ENCODE measurements around the gene NNMT. TPM values are rescaled to one million over a fixed set of nuclear protein-coding genes. Genes with fewer than 3 reads are reported as not detected.

The NNMT gene
- total RNA-seq, 4 donors from 2014 or later: 371 to 1,487 (median 726) TPM

DNA sequence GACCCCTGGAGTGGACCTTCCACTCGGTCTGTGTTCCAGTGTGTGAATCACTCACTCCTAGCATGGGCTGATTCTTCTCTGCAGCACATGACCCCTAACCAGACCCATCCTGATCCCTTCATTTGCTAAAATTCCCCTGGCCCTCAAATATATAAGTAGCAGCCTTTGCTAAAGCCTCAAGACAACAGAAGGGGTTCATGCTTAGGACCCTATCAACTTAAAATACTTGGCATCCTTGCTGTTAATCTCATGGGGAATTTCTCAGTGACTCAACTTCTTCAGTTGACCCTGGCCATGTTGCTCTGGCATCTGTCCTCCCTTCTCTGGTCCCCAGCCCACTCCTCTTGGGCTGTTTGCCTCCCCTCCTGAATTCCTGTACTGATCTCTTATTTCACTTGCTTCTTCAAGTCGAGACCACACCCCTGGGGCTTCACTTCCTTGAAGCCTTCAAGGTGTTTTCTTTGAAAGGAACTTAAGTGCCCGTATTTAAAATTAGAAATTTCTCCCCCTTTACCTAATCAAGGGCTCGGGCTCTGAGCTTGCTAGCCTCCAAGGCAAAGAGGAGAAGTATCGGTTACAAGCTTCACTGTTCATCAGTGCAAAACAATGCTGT is 23.6 kb downstream of the NNMT start:
- TF ChIP-seq, protein P1, sequence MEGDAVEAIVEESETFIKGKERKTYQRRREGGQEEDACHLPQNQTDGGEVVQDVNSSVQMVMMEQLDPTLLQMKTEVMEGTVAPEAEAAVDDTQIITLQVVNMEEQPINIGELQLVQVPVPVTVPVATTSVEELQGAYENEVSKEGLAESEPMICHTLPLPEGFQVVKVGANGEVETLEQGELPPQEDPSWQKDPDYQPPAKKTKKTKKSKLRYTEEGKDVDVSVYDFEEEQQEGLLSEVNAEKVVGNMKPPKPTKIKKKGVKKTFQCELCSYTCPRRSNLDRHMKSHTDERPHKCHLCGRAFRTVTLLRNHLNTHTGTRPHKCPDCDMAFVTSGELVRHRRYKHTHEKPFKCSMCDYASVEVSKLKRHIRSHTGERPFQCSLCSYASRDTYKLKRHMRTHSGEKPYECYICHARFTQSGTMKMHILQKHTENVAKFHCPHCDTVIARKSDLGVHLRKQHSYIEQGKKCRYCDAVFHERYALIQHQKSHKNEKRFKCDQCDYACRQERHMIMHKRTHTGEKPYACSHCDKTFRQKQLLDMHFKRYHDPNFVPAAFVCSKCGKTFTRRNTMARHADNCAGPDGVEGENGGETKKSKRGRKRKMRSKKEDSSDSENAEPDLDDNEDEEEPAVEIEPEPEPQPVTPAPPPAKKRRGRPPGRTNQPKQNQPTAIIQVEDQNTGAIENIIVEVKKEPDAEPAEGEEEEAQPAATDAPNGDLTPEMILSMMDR (IDR thresholded peaks at IDR 0.05; ENCODE audit: low read depth): no peak

DNA sequence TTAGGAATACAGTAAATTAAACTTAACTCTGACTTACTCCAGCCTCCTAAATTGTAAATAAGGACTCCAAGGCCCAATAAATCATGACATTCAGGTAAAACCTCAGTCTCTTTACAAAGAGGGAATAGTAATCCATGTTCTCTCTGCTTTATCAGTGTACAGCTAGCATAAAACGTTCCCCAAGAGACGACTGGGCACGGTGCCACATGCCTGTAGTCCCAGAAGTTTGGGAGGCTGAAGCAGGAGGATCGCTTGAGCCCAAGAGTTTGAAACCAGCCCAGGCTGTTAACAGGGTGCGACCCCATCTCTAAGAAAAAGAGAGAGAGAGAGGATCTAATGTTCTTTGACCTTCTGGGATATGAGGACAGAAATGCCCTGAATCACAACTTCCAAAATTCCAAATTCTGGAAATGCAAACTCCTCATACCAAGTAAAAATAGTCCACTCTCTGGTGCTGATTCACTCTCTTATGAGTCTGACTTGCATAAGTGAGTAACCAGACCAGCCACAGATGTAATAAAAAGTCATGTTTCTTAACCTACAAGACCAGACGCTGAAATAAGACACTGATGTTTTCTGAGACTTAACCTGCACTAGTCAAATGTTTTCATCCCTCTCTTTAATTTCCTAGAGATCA is 25.5 kb downstream of the NNMT start:
- TF ChIP-seq, protein P1 (IDR thresholded peaks at IDR 0.05; ENCODE audit: low read depth): no peak

DNA sequence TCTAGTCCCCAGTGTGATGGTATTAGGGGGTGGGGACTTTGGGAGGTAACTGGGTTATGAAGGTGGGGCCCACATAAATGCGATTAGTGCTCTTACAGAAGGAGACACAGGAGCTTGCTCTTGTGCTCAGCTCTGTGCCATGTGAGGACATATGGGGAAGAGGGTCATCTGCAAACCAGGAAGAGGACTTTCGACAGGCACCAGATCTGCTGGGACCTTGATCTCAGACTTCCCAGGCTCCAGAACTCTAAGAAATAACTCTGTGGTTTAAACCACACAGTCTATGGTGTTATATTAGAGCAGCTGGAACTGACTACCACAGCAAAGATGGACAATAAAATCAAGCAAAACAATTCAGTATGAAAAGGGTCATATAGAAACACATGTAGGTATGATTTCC is 26.7 kb downstream of the NNMT start:
- TF ChIP-seq, protein P1 (IDR thresholded peaks at IDR 0.05; ENCODE audit: low read depth): no peak

DNA sequence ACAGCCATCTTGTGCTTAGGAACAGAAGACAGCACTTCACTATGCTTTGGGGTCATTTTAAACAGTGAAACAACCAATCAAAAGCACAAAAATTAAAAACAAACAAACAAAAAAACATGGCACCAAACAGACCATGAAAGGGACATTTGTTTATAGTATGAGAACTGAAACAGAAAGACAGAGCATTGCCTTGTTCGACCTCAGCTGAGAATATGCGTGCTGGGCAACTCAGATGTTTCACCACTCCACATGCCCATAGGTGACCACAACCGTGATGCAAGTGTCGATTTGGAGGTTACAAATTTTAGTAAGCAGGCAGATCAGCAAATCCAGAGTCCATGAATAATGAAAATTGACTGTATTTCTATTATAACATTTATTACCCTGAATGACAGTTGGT is 30.0 kb downstream of the NNMT start:
- TF ChIP-seq, protein P1 (IDR thresholded peaks at IDR 0.05; ENCODE audit: low read depth): no peak

DNA sequence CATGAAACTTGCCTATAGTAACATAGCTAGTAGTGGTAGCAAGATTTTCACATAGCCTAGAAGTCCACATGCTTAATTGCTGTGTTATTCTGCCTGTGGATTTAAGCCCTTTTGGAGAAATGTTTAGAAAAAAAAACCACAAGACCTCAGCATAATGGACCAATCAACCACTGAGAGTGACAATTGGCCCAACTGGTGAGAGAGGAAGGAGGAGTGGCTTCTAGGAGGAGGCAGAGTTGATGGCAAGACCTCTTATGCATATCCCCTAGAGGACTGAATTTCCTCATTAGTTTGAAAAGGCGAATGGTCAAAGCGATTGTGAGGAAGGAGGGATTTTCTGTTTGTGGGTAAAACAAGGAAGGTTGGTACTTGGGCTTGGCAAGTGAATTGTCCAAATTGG is 30.6 kb downstream of the NNMT start:
- TF ChIP-seq, protein P1 (IDR thresholded peaks at IDR 0.05; ENCODE audit: low read depth): no peak

DNA sequence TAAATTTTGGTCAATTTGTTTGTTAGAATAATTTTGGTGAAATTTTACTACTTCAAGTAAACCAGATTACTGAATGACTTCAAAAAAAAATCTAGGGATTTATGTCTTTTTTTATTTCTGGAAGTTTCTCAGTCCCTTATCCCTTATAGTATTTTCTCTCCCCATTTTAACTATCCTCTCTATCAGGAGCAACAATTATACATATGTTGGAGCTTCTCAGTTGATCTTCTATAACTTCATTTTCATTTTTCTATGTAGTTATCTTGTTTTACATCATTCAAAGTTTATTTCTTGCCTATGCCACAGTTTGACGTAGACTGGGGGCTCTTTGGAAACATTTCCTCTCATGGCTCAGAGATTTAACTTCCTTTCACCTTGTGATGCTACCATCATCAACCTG is 34.2 kb downstream of the NNMT start:
- TF ChIP-seq, protein P1 (IDR thresholded peaks at IDR 0.05; ENCODE audit: low read depth): no peak

DNA sequence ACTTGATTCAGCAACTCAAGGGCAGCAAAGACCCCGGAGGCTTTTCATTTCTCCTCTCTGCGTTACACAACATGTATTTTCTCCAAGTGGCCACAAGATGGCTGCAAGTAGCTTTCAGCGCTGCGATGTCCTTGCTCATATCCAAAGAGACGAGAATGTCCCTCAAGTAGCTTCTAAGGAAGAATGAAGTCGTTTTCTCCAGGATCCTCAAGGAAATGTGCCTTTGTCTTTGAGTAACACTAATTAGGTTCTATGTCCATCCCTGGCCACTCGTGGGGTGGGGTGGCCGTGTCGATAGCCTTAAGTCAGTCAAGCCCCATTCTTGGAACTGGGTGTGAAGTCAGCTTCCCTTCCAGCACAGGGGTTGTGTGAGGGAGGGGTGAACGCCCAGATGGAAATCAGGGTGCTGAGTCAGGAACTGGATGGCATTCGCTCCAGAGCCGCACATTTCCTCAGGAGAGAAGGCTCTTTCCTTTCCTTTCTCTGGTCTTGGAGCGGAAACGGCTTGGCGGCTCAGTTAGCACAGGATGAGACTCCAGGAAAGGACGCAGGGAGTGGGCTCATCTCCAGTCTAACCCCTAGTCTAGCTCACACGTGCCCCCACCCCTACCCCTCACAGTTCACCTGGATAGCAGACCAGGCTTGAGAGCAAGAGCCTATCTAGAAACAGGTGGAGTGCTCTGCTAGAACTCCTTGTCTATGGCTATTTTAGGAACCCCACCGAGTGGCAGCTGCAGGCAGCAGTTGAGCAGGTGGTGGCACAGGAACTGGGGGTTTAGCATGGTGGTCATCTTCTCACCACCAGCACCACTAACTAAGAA is 44.3 kb downstream of the NNMT start:
- TF ChIP-seq, protein P1 (IDR thresholded peaks at IDR 0.05; ENCODE audit: low read depth): no peak
